Activated naive CD8-positive, alpha-beta T cell treated with anti-CD3 and anti-CD28 coated beads, Interleukin-2, amount 50 U/mL, for 24 hours (primary cell): Measurements from ENCODE around the gene AKAP8L.

Source experiments
- ATAC-seq: fragments of 150-1000 bp; cut with Tn5 transposase; one replicate; pipeline ENCODE4 v1.10.0; 2021
- DNase-seq: peaks from one replicate; pipeline ENCODE4 v3.0.0; 2021
- H3K27ac Mint-ChIP-seq: one replicate; pipeline ENCODE4 v1.8.0; 2021; ENCODE audit warnings: mild to moderate bottlenecking, mixed read lengths
- H3K27me3 Mint-ChIP-seq: one replicate; pipeline ENCODE4 v1.8.0; 2021; ENCODE audit warnings: mixed read lengths
- H3K36me3 Mint-ChIP-seq: one replicate; pipeline ENCODE4 v1.8.0; 2021; ENCODE audit warnings: low read depth, mixed read lengths
- H3K4me1 Mint-ChIP-seq: one replicate; pipeline ENCODE4 v1.8.0; 2021; ENCODE audit warnings: mixed read lengths
- H3K4me3 Mint-ChIP-seq: one replicate; pipeline ENCODE4 v1.8.0; 2021; ENCODE audit warnings: mild to moderate bottlenecking, moderate library complexity, mixed read lengths
- H3K9me3 Mint-ChIP-seq: one replicate; pipeline ENCODE4 v1.8.0; 2021; ENCODE audit warnings: mixed read lengths

AKAP8L gene

DNA sequence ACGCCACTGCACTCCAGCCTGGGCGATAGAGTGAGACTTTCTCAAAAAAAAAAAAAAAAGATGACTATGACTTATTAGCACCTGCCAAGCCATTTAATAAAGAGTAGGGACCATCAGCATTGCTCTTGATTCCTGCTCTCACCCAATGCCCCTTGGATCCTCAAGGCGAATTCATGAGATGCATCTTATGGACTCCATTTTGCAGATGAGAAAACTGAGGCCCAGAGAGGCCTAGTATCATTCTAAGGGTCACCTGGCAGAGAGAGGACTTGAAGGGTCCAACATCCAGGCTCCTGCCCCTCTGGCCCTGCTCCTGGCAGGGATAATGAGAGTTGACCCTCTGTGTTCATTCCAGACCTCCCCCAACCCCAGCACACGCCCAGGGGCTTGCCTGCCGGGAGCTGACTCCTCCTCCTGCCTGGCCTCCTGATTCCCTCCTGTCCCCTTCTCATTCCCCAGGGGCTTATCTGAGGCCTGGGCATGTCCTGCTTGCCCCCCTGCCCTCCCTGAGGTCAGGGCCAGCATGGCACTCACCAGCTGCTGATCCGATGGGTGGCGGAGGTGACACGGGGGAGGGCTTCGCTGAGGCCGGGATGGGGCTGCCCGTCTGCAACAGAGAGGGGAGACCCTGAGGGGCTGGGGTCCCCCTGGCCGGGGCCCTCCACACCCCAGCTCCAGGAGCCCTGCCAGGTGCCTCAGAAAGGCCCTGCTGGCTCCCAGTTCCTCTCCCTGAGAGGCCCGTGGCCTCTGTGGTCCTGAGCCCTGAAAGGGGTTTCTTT lies 23.5 kb upstream of the AKAP8L start:
- ATAC-seq = no peak
- no peak overlapping the region for H3K27ac Mint-ChIP-seq
- H3K4me1 Mint-ChIP-seq = no peaks in the 10 kb centered on the region
- H3K9me3 Mint-ChIP-seq = no peaks in the 10 kb centered on the region
- no peak overlapping the region for H3K4me3 Mint-ChIP-seq
- DNase-seq = no peak
- no peaks in the 10 kb centered on the region for H3K36me3 Mint-ChIP-seq
- no peaks in the 10 kb centered on the region for H3K27me3 Mint-ChIP-seq

DNA sequence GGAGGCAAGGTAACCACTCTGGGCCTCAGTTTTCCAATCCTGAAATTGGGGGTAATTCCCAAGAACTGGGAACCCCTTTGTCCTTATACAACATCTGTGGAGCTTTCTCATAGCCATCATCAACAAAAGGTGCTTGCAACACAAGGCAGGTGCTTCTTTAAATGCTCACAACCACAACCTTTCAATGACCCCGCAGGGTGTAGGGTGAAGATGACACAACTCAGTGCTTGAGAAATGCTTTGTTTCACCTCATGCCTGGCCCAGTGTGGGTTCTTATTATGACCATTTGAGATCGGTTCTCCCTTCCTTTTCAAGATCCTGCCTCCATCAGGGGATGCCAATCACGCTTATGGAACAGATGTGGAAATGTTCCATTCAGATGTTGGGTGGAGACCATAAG lies 22.5 kb upstream of the AKAP8L start:
- peaks cover 2% of the 10 kb centered on the region for H3K4me1 Mint-ChIP-seq
- ATAC-seq (no peak), DNase-seq (no peak)
- H3K9me3 Mint-ChIP-seq = no peaks in the 10 kb centered on the region
- H3K27ac Mint-ChIP-seq = no peak overlapping the region
- H3K4me3 Mint-ChIP-seq = no peak overlapping the region
- H3K27me3 Mint-ChIP-seq = no peaks in the 10 kb centered on the region
- H3K36me3 Mint-ChIP-seq = no peaks in the 10 kb centered on the region

- no peaks in the 10 kb centered on the region for H3K9me3 Mint-ChIP-seq
- H3K27me3 Mint-ChIP-seq = no peaks in the 10 kb centered on the region
- DNase-seq (no peak), ATAC-seq (no peak)
- no peak overlapping the region for H3K27ac Mint-ChIP-seq
- no peak overlapping the region for H3K4me3 Mint-ChIP-seq
- H3K36me3 Mint-ChIP-seq = no peaks in the 10 kb centered on the region
- peaks cover 2% of the 10 kb centered on the region for H3K4me1 Mint-ChIP-seq
Measured at GRCh38 chr19:15439821-15440641, 21.2 kb upstream of the AKAP8L start.

DNA sequence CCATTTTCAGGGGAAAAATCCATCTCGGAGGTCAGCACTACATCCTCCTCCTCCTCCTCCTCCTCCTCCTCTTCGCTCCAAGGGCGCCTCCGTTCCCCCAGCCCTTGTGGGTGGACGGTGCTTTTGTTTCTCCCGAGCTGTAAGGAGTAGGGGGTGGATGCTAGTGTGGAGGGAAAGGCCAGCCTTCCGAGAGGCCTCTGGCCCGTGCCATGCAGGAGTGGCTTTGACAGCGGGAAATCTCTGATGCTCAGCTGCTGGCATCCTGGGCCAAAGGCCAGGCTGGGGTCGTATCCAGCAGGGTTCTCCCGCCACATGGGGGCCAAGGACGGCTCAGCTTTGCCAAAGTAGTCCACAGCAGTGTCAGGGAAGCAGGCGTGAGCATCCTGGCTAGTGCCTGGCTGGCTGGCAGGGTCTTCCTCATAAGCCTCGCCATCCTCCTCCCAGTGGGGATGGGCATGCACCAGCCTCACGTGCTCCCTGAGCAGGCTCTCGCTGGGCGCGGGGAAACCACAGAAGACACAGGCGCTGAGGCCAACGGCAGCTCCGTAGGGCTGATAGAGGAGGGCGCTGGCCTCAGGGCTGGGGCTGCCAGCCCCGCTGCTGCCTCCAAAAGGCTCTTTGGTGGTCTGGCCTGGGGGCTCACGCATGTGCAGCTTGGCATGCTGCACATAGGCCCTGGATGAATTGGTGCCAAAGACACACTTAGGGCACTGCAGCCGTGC lies 20.5 kb upstream of the AKAP8L start:
- H3K4me1 Mint-ChIP-seq = peaks cover 2% of the 10 kb centered on the region
- H3K9me3 Mint-ChIP-seq = no peaks in the 10 kb centered on the region
- H3K27ac Mint-ChIP-seq = no peak overlapping the region
- DNase-seq (no peak), ATAC-seq (no peak)
- no peaks in the 10 kb centered on the region for H3K27me3 Mint-ChIP-seq
- H3K4me3 Mint-ChIP-seq = no peak overlapping the region
- no peaks in the 10 kb centered on the region for H3K36me3 Mint-ChIP-seq

- no peaks in the 10 kb centered on the region for H3K36me3 Mint-ChIP-seq
- H3K9me3 Mint-ChIP-seq = no peaks in the 10 kb centered on the region
- no peak overlapping the region for H3K4me3 Mint-ChIP-seq
- peaks cover 4% of the 10 kb centered on the region for H3K4me1 Mint-ChIP-seq
- ATAC-seq = no peak
- H3K27me3 Mint-ChIP-seq = no peaks in the 10 kb centered on the region
- no peak overlapping the region for H3K27ac Mint-ChIP-seq
- DNase-seq = no peak
Measured at GRCh38 chr19:15438577-15438976, 19.8 kb upstream of the AKAP8L start.

DNA sequence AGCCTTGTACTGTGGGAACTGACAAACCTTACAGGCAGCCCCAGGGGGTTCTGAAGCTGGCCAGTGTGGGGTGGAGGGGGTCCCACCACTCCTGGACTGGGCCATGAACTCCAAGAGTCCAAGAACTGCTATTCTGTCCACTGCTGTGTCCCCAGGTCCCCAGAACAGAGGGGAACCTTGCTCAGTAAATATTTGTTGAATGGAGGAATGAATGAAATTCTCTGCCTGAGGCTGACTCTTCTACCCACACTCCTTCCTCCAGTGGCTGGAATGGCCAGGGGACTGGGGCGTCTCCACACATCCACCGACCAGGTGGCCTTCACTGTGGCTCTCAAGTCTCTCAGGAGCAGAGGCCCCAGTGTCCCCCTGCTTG lies 19.3 kb upstream of the AKAP8L start:
- H3K4me1 Mint-ChIP-seq = peaks cover 8% of the 10 kb centered on the region
- DNase-seq (no peak), ATAC-seq (no peak)
- no peaks in the 10 kb centered on the region for H3K36me3 Mint-ChIP-seq
- H3K27ac Mint-ChIP-seq = no peak overlapping the region
- H3K4me3 Mint-ChIP-seq = no peak overlapping the region
- no peaks in the 10 kb centered on the region for H3K27me3 Mint-ChIP-seq
- no peaks in the 10 kb centered on the region for H3K9me3 Mint-ChIP-seq

- no peak for DNase-seq
- Mint-ChIP-seq H3K4me1 (peaks cover 11% of the 10 kb centered on the region), H3K27me3 (no peaks in the 10 kb centered on the region), H3K4me3 (no peak overlapping the region), H3K36me3 (no peaks in the 10 kb centered on the region), H3K9me3 (no peaks in the 10 kb centered on the region), H3K27ac (no peak overlapping the region)
- ATAC-seq = no peak
Measured at GRCh38 chr19:15437355-15438123, 18.8 kb upstream of the AKAP8L start.

DNA sequence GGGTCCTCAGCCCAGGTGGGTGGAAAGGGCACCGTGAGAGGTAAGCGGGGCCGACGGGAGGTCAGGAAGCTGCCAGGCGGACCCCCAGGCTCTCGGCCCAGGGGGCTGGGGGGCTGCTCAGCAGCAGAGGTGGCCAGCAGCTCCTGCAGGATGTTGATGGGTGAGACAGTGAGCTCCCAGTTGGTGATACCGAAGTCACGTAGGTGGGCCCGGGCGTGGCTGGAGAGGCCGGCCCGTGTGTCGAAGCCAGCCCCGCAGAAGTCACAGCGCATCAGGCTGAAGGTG lies 18.0 kb upstream of the AKAP8L start:
- DNase-seq (no peak), ATAC-seq (no peak)
- H3K27me3 Mint-ChIP-seq = no peaks in the 10 kb centered on the region
- H3K4me3 Mint-ChIP-seq = no peak overlapping the region
- peaks cover 13% of the 10 kb centered on the region for H3K4me1 Mint-ChIP-seq
- no peaks in the 10 kb centered on the region for H3K9me3 Mint-ChIP-seq
- H3K27ac Mint-ChIP-seq = no peak overlapping the region
- H3K36me3 Mint-ChIP-seq = peaks cover 3% of the 10 kb centered on the region

DNA sequence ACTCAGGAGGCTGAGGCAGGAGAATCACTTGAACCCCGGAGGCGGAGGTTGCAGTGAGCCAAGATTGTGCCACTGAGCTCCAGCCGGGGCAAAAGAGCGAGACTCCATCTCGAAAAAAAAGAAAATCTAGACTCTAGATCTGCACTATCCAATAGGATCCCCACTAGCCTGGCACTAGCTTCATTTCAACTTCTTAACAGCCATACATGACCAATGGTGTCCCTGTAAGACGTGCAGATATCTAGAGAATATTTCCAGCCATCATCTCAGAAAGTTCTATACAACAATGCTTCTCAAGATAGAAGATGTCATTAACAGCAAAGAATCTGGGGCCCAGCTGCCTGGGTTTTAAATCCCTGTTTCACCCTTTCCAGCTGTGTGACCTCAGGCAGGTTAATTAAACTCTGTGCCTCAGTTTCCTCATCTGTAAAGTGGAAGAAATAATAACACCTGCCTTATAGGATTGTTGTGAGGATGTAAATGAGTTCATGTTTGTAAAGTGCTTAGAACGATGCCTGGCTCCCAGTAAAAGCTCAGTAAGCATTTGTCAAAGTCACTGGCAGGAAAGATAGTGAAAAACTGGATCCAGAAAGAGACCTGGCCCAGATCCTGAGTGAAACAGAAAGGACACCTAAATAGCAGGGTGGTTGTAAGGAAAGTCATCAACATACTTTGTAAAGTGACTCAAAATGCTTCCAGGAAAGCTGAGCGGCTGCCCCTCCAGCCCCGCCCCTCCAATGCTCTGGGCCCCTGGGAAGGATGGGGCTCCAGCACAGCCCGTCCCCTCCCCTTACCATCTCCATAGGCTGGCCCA lies 17.4 kb upstream of the AKAP8L start:
- H3K27ac Mint-ChIP-seq = no peak overlapping the region
- H3K4me3 Mint-ChIP-seq = no peak overlapping the region
- peaks cover 19% of the 10 kb centered on the region for H3K4me1 Mint-ChIP-seq
- H3K36me3 Mint-ChIP-seq = peaks cover 4% of the 10 kb centered on the region
- H3K9me3 Mint-ChIP-seq = no peaks in the 10 kb centered on the region
- DNase-seq (no peak), ATAC-seq (no peak)
- no peaks in the 10 kb centered on the region for H3K27me3 Mint-ChIP-seq

DNA sequence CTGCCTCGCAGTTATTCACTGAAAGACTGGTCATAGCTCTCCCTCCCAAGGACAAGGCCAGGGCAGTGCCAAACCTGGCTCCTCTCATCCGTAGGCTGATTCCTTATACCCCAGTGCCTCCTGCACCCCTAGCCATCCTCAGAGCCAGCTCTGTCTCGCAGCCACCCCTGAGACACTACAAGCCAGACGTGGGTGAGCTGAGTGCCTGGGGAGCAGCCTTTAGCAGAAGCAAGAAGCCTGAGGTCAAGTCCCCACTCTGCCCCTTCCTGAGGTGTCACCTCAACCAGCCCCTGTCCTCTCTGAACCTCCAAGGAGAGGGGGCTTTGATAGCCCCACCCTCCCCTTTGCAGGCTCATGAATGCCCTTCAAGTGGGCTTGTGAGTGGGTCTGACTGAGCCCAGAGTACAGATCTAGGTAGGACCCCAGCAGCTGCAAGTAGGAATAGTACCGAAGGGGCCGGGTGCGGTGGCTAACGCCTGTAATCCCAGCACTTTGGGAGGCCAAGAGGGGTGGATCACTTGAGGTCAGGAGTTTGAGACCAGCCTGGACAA lies 14.8 kb upstream of the AKAP8L start:
- no peak for DNase-seq
- no peak for ATAC-seq
- peak overlapping the region; percentile 89 for H3K27ac Mint-ChIP-seq
- H3K4me3 Mint-ChIP-seq = peak overlapping the region; percentile 90
- no peaks in the 10 kb centered on the region for H3K27me3 Mint-ChIP-seq
- H3K9me3 Mint-ChIP-seq = no peaks in the 10 kb centered on the region
- peaks cover 28% of the 10 kb centered on the region for H3K4me1 Mint-ChIP-seq
- peaks cover 9% of the 10 kb centered on the region for H3K36me3 Mint-ChIP-seq

DNA sequence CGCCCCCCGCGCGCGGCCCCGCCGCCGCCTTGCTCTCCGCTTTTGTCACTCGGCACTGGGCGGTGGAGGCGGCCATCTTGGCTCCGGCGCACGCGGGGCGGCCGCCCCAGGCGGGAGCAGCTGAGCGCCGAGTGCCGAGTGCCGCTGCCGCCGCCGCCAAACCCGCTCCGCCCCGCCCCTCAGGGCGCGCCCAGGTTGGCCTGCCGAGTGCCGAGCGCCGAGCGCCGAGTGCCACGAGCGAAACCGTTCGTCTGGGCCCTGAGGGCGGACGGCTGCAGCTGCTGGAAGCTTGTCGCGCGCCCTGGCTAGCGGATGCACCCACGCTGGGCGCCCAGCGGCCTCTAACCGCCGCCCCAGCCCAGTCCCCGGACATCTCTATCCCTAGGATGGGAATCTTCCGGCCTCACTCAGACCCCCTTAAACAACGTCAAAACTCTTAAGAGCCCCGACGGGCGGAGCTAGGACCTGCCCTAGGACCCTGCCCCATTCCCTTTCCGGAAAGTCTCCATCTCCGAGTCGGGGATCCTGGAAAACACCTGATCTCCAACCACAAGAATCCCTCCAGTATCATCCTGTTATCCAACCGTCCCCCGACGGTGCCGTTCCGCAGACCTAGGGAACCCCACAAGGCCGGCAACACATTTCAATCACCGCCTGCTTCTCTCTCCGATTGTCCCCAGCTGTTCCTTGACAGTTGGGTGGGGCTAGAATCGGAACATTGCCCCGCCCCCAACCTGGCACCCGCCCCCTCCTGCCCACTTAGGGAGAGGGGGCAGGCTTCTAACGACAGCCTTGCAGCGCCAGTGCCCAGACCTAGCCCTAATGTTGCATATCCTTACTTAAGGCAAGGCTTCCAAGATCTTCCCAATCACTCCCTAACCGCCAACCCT lies 14.1 kb upstream of the AKAP8L start:
- no peaks in the 10 kb centered on the region for H3K27me3 Mint-ChIP-seq
- no peaks in the 10 kb centered on the region for H3K9me3 Mint-ChIP-seq
- peak overlapping the region; percentile 89 for H3K27ac Mint-ChIP-seq
- peaks cover 9% of the 10 kb centered on the region for H3K36me3 Mint-ChIP-seq
- DNase-seq (peak; percentile 95), ATAC-seq (peak; percentile 88)
- H3K4me1 Mint-ChIP-seq = peaks cover 28% of the 10 kb centered on the region
- peak overlapping the region; percentile 90 for H3K4me3 Mint-ChIP-seq

GRCh38 chr19:15432018-15432494 lies 13.3 kb upstream of the AKAP8L start:
- H3K36me3 Mint-ChIP-seq = peaks cover 14% of the 10 kb centered on the region
- ATAC-seq = no peak
- H3K27me3 Mint-ChIP-seq = no peaks in the 10 kb centered on the region
- H3K27ac Mint-ChIP-seq = peak overlapping the region; percentile 90
- peak; percentile 39 for DNase-seq
- H3K4me3 Mint-ChIP-seq = peak overlapping the region; percentile 87
- no peaks in the 10 kb centered on the region for H3K9me3 Mint-ChIP-seq
- H3K4me1 Mint-ChIP-seq = peaks cover 28% of the 10 kb centered on the region
